Large intestine (tissue), 3 donors: ENCODE data around the gene SLC1A7. TPM values are rescaled to one million over a fixed set of nuclear protein-coding genes. Genes with fewer than 3 reads are reported as not detected.

Source experiments
- DNase-seq, 2 donors: peaks; one replicate each; pipeline versions ENCODE4 v3.0.0 to v3.0.0-alpha.2; 2013
- H3K27ac ChIP-seq: one replicate; pipeline ENCODE4 v1.5.1; 2013; ENCODE audit warnings: low read length
- H3K27me3 ChIP-seq: 2 replicates; pipeline ENCODE4 v1.6.1; 2013; ENCODE audit warnings: low read length; ENCODE audit not compliant: control insufficient read depth, insufficient read depth
- H3K36me3 ChIP-seq: 2 replicates; pipeline ENCODE4 v1.6.1; 2013; ENCODE audit warnings: low read length; ENCODE audit not compliant: control insufficient read depth, insufficient read depth
- H3K4me1 ChIP-seq: one replicate; pipeline ENCODE4 v1.6.1; 2013; ENCODE audit warnings: low read length; ENCODE audit not compliant: control insufficient read depth, insufficient read depth
- H3K4me3 ChIP-seq: one replicate; pipeline ENCODE4 v1.5.1; 2013; ENCODE audit warnings: low read length
- H3K9me3 ChIP-seq: one replicate; pipeline ENCODE4 v1.6.1; 2013; ENCODE audit warnings: mild to moderate bottlenecking, low read depth, low read length, moderate library complexity; ENCODE audit not compliant: control insufficient read depth
- WGBS: methylation state at CpG from one replicate; pipeline ENCODE4 v1.1.5; 2013; ENCODE audit warnings: low lambda C conversion rate; ENCODE audit not compliant: insufficient coverage; 5-methylcytosine and 5-hydroxymethylcytosine counted together
- polyA plus RNA-seq: library from polyadenylated mRNA; unstranded; fragments of 120-200 nt; gene quantifications from one replicate; pipeline ENCODE4 v1.2.1, GENCODE V29; 2013

SLC1A7 gene
- polyA plus RNA-seq, 1 donor, result 0.40 TPM

GRCh38 chr1:53134042-53134485 is 8.4 kb downstream of the SLC1A7 start:
- Histone ChIP-seq H3K4me1 (no peaks in the 10 kb centered on the region), H3K9me3 (peaks cover 5% of the 10 kb centered on the region), H3K27me3 (no peaks in the 10 kb centered on the region), H3K27ac (no peak overlapping the region), H3K4me3 (no peak overlapping the region), H3K36me3 (no peaks in the 10 kb centered on the region)
- WGBS, result no CpG with 5 or more reads among the region's 7 CpGs
- DNase-seq, result no peak

DNA sequence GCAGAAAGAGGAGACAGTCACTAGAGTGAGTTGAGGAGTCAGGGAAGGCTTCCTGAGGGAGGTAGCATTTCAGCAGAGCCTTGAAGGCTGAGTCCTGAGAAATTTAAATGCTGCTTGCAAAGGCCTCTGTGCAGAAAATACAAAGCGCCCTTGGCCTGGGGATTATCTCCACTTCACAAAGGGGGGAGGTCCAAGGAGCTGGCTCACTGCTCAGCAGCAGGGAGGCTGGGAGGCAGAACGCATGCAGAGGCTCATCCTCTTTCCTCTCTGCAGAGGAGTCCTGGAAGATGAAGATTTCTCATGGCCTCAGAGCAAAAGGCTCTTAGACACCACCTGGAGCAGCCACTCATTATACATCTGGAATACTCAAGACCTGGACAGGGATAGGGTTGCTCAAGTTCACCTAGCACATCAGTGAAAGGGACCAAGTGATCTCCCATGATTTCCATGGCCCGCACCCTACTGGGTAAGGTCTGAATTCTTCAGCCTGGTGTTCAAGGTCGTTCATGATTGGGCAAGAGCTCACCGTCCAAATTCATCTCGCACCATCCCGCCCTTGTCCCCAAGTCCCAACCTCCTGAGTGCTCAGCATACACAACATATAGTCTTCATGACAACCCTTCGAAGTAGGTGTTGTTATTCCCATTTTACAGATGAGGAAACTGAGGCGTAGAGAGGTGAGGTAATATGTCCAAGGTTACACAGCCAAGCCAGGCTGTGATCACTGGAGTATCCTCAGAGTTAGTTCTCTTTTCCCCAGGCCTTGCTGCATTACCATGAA is 9.0 kb downstream of the SLC1A7 start:
- no CpG with 5 or more reads among the region's 9 CpGs for WGBS
- Histone ChIP-seq H3K4me1 (no peaks in the 10 kb centered on the region), H3K4me3 (no peak overlapping the region), H3K9me3 (peaks cover 5% of the 10 kb centered on the region), H3K36me3 (no peaks in the 10 kb centered on the region), H3K27me3 (no peaks in the 10 kb centered on the region), H3K27ac (no peak overlapping the region)
- no peak for DNase-seq

DNA sequence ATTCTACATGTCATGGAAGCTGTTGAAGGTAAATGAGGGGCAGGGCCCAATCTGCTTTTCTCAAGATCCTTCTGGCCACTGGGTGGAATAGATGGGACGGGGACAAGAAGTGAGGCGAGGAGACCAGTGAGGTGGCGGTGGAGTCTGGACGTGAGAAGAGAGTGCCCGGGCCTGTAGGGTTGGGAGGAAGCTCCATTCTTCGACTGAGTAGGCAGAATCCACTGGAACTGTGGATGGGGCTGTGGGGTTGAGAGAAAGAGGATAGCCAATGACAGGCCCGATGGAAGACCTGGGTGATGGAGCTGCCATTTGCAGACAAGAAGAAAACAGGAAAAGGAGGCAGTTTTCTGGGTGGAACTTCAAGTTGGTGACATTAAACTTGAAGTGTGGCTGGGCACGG is 10.3 kb downstream of the SLC1A7 start:
- no peak for DNase-seq
- H3K4me1 ChIP-seq, result no peaks in the 10 kb centered on the region
- WGBS, result 100% methylated on average over 1 of the region's 8 CpGs

GRCh38 chr1:53131590-53131938 is 10.9 kb downstream of the SLC1A7 start:
- 100% methylated on average over 1 of the region's 2 CpGs for WGBS
- no peak for DNase-seq
- Histone ChIP-seq H3K9me3 (no peaks in the 10 kb centered on the region), H3K4me1 (no peaks in the 10 kb centered on the region), H3K4me3 (no peak overlapping the region), H3K27ac (no peak overlapping the region), H3K36me3 (no peaks in the 10 kb centered on the region), H3K27me3 (no peaks in the 10 kb centered on the region)

More for the DNA sequence above, 10.3 kb downstream of the SLC1A7 start:
- Histone ChIP-seq H3K27me3 (no peaks in the 10 kb centered on the region), H3K4me3 (no peak overlapping the region), H3K36me3 (no peaks in the 10 kb centered on the region), H3K27ac (no peak overlapping the region), H3K9me3 (no peaks in the 10 kb centered on the region)

DNA sequence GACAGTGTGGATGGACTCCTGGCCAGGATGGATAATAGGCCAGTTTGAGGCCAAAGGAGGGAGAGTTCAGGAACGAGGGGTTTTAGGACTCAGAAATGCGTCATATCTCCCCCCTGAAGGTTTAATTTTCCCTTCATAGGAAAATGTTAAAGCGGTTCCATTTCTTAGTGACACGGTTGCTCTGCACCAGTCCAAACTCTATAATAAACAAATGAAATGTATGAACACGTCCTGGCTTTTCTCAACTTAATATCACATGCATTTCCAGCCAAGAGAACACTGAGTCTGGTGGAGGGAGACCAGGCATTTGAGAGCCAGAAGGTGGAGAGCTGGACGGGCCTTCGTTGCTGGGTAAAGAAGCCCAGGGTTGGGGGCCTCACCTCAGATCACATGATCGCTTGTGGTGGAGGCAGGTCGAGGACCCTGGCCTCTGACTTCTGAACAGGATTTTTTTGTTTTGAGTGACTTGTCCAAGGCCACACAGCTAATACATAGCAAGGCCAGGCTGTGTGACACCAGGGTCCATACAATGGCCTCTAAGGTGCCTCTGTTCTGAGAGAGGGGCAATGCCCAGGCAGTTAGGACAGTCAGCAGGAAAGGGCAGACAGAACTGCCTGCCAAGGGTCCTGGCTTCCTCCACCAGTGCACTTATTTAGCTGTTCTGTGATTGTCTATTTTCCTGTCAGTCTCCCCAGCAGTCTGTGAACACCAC is 11.4 kb downstream of the SLC1A7 start:
- no peaks in the 10 kb centered on the region for H3K9me3 ChIP-seq
- no peaks in the 10 kb centered on the region for H3K4me1 ChIP-seq
- no peaks in the 10 kb centered on the region for H3K36me3 ChIP-seq
- peak overlapping the region; percentile 55 for H3K27ac ChIP-seq
- no peaks in the 10 kb centered on the region for H3K27me3 ChIP-seq
- WGBS, result no CpG with 5 or more reads among the region's 9 CpGs
- H3K4me3 ChIP-seq, result no peak overlapping the region
- no peak for DNase-seq

DNA sequence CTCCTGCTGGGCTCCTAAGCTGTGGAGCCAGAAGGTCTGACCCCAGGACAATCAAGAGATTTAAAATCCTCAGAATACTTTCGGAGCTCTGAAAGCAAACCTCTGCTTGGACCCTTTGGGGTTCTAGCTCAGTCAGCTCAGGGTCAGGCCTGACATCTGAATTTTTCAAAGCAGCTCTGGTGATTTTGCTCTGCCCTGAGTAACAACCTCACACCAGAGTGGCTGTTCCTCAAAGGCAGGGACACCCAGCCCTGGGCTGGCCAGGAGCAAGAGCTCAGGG is 11.9 kb downstream of the SLC1A7 start:
- Histone ChIP-seq H3K9me3 (no peaks in the 10 kb centered on the region), H3K27me3 (no peaks in the 10 kb centered on the region), H3K4me3 (no peak overlapping the region), H3K27ac (peak overlapping the region; percentile 55), H3K36me3 (no peaks in the 10 kb centered on the region), H3K4me1 (no peaks in the 10 kb centered on the region)
- no peak for DNase-seq
- no CpG with 5 or more reads among the region's 1 CpG for WGBS

DNA sequence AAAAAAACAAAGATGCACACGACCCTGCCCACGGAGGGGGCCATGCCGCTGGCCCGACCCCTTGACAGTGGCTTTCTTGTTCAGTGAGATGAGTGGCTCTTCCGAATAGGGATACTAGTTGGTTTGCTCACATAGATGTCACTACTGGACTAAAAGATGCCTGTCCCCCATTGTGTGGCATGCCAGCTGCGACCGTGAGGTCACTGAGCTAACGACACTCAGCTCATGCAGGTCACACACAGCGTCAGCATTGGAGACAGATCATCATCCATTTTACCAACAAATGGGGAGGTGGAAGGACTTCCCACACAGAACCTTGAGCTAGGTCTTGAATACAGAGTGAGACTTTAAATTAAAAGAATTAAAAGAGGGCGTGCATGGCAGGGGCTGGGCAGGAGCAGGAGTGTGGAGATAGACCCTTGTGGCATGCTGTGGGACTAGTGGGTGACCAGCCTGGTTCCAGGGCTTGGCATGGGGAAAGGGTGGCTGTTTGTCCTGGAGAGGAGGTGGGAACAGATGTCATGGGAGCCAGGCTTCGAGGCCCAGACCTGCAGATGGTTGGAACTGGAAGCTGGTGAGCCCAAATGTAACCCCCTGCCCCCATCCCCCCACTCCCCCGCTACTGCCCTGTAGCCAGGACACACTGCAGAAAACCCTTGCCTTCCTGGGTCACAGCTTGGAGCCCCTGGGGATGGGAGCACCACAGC is 12.4 kb downstream of the SLC1A7 start:
- H3K9me3 ChIP-seq, result no peaks in the 10 kb centered on the region
- H3K4me1 ChIP-seq, result no peaks in the 10 kb centered on the region
- H3K27me3 ChIP-seq, result no peaks in the 10 kb centered on the region
- no peak overlapping the region for H3K4me3 ChIP-seq
- no peak for DNase-seq
- 80% methylated on average over 1 of the region's 12 CpGs for WGBS
- no peaks in the 10 kb centered on the region for H3K36me3 ChIP-seq
- H3K27ac ChIP-seq, result no peak overlapping the region

GRCh38 chr1:53128401-53128800 is 14.0 kb downstream of the SLC1A7 start:
- H3K27me3 ChIP-seq, result no peaks in the 10 kb centered on the region
- no CpG with 5 or more reads among the region's 4 CpGs for WGBS
- H3K4me3 ChIP-seq, result no peak overlapping the region
- no peaks in the 10 kb centered on the region for H3K9me3 ChIP-seq
- H3K4me1 ChIP-seq, result peaks cover 16% of the 10 kb centered on the region
- no peak for DNase-seq
- H3K36me3 ChIP-seq, result no peaks in the 10 kb centered on the region
- no peak overlapping the region for H3K27ac ChIP-seq

GRCh38 chr1:53127546-53127945 is 14.9 kb downstream of the SLC1A7 start:
- Histone ChIP-seq H3K27ac (no peak overlapping the region), H3K36me3 (no peaks in the 10 kb centered on the region), H3K27me3 (no peaks in the 10 kb centered on the region), H3K9me3 (no peaks in the 10 kb centered on the region), H3K4me3 (no peak overlapping the region), H3K4me1 (peaks cover 24% of the 10 kb centered on the region)
- WGBS, result no CpG with 5 or more reads among the region's 5 CpGs
- DNase-seq, result no peak

- DNase-seq, result no peak
- no peak overlapping the region for H3K4me3 ChIP-seq
- no peaks in the 10 kb centered on the region for H3K36me3 ChIP-seq
- no CpG with 5 or more reads among the region's 1 CpG for WGBS
- H3K27ac ChIP-seq, result no peak overlapping the region
- no peaks in the 10 kb centered on the region for H3K9me3 ChIP-seq
- H3K27me3 ChIP-seq, result no peaks in the 10 kb centered on the region
- peaks cover 35% of the 10 kb centered on the region for H3K4me1 ChIP-seq
Measured at GRCh38 chr1:53126495-53126894, 15.9 kb downstream of the SLC1A7 start.
